HUES64 (cell line): ENCODE measurements around the gene SP1.
"Not testable (repeated sequence)": the region's sequence is repeated elsewhere in the genome, so short reads cannot be mapped to it uniquely, and the experiment has no call there.

ENCODE experiments used
- H3K27ac ChIP-seq: 2 replicates; pipeline ENCODE4 v1.7.0; 2013; ENCODE audit warnings: low read depth, low read length, inconsistent platforms
- H3K27me3 ChIP-seq: 2 replicates; pipeline ENCODE4 v1.6.1; 2013; ENCODE audit warnings: mild to moderate bottlenecking, low read length; ENCODE audit not compliant: insufficient read depth
- H3K36me3 ChIP-seq: 2 replicates; pipeline ENCODE4 v1.6.1; 2013; ENCODE audit warnings: mild to moderate bottlenecking, low read length; ENCODE audit not compliant: insufficient read depth
- H3K4me1 ChIP-seq: 2 replicates; pipeline ENCODE4 v1.6.1; 2013; ENCODE audit warnings: mild to moderate bottlenecking, low read length, moderate library complexity; ENCODE audit not compliant: insufficient read depth
- H3K4me3 ChIP-seq: 2 replicates; pipeline ENCODE4 v1.5.1; 2013; ENCODE audit warnings: mild to moderate bottlenecking, low read length, moderate library complexity
- H3K9ac ChIP-seq: 2 replicates; pipeline ENCODE4 v1.6.1; 2013; ENCODE audit warnings: mild to moderate bottlenecking, low read depth, low read length
- H3K9me3 ChIP-seq: 2 replicates; pipeline ENCODE4 v1.6.1; 2013; ENCODE audit warnings: low read depth, low read length; ENCODE audit not compliant: insufficient read depth
- WGBS: fragments of 150-250, 120-280 bp; methylation state at CpG from one replicate; pipeline ENCODE4 v1.1.7; 2013; ENCODE audit warnings: missing lambda C conversion rate; 5-methylcytosine and 5-hydroxymethylcytosine counted together

The SP1 gene

GRCh38 chr12:53361638-53362037 is 18.3 kb upstream of the SP1 start:
- WGBS = 95% methylated on average over 7 of the region's 10 CpGs

DNA sequence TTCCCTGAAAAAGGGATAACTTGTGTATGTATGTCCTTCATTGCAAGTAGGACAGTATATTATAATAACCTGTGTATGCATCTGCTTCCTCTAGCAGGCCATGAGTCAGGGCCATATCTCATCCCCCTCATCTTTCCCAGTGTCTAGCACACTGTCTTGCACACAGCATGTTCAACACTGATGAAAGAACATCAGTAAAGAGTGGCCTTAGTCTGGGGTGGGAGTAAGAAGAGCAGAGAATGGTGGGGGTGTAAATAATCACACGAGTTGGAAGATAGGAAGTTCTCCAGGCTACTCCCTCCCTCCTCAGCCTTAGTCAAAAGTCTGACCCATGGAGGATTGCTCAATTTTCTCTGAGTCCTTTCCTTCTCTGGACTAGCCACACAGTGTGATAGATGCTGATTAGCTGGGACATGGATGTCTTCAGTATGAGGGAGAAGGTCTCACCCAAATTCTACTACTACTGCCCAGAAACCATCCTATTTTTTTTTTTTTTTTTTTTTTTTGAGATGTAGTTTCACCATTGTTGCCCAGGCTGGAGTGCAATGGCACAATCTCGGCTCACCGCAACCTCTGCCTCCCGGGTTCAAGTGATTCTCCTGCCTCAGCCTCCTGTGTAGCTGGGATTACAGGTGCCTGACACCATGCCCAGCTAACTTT is 14.6 kb upstream of the SP1 start:
- WGBS = 98% methylated on average over 4 of the region's 4 CpGs
- Histone ChIP-seq H3K27ac (no peak overlapping the region), H3K4me1 (peaks cover 3% of the 10 kb centered on the region; the same call in 1 of the 2 replicates)

More at GRCh38 chr12:53361638-53362037, 18.3 kb upstream of the SP1 start:
- H3K27me3 ChIP-seq, H3K4me1 ChIP-seq, H3K9ac ChIP-seq, H3K4me3 ChIP-seq, H3K9me3 ChIP-seq, H3K36me3 ChIP-seq, H3K27ac ChIP-seq: not testable (repeated sequence)

DNA sequence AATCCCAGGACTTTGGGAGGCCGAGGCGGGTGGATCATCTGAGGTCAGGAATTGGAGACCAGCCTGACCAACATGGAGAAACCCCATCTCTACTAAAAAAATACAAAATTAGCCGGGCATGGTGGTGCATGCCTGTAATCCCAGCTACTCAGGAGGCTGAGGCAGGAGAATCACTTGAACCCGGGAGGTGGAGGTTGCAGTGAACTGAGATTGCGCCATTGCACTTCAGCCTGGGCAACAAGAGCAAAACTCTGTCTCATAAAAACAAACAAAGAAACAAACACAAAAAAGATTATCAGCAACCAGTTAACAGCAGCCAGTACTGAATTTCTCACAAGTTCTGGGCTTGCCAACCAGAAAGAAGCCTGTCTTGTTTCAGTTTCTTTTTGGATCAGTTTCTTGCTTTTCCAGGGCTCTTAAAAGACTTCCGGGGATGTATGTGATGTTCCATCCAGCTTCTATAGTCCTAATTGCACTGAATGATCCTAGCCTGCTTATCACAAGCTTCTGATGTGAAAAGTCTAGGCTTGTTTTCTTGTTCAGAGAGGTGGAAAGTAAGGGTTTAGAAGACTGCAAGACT is 6.3 kb upstream of the SP1 start:
- not testable (repeated sequence) for H3K9me3 ChIP-seq, H3K4me3 ChIP-seq, H3K9ac ChIP-seq, H3K27ac ChIP-seq, H3K36me3 ChIP-seq, H3K27me3 ChIP-seq
- H3K4me1 ChIP-seq = peaks cover 18% of the 10 kb centered on the region
- WGBS = 93% methylated on average over 6 of the region's 6 CpGs

More for the DNA sequence above, 14.6 kb upstream of the SP1 start:
- H3K9ac ChIP-seq = no peak overlapping the region
- H3K4me3 ChIP-seq = no peak overlapping the region
- H3K27me3 ChIP-seq = no peaks in the 10 kb centered on the region
- no peaks in the 10 kb centered on the region for H3K9me3 ChIP-seq
- no peaks in the 10 kb centered on the region for H3K36me3 ChIP-seq

GRCh38 chr12:53374277-53374676 is 5.7 kb upstream of the SP1 start:
- H3K36me3 ChIP-seq, H3K27ac ChIP-seq, H3K27me3 ChIP-seq, H3K9ac ChIP-seq, H3K4me3 ChIP-seq, H3K9me3 ChIP-seq: not testable (repeated sequence)
- WGBS = 87% methylated on average over 14 of the region's 14 CpGs
- peaks cover 24% of the 10 kb centered on the region for H3K4me1 ChIP-seq

GRCh38 chr12:53376747-53377146 is 3.2 kb upstream of the SP1 start:
- Histone ChIP-seq H3K27ac (no peak overlapping the region), H3K27me3 (no peaks in the 10 kb centered on the region)

GRCh38 chr12:53378222-53378621 is 1.8 kb upstream of the SP1 start:
- Histone ChIP-seq H3K36me3 (peaks cover 17% of the 10 kb centered on the region), H3K4me1 (peaks cover 17% of the 10 kb centered on the region), H3K27me3 (no peaks in the 10 kb centered on the region), H3K9me3 (no peaks in the 10 kb centered on the region), H3K9ac (peak overlapping the region; percentile 77; the same call in 1 of the 2 replicates), H3K4me3 (0 out of 2 replicates have a peak overlapping the region, but pooled peaks have one; percentile 56), H3K27ac (peak overlapping the region; percentile 94)
- WGBS = 93% methylated on average over 12 of the region's 12 CpGs

More at GRCh38 chr12:53376747-53377146, 3.2 kb upstream of the SP1 start:
- H3K4me3 ChIP-seq = no peak overlapping the region
- H3K4me1 ChIP-seq = peaks cover 24% of the 10 kb centered on the region
- no peak overlapping the region for H3K9ac ChIP-seq
- no CpG with 5 or more reads among the region's 2 CpGs for WGBS
- H3K9me3 ChIP-seq = no peaks in the 10 kb centered on the region
- peaks cover 3% of the 10 kb centered on the region for H3K36me3 ChIP-seq

- peak overlapping the region; percentile 94 for H3K27ac ChIP-seq
- H3K9ac ChIP-seq = peak overlapping the region; percentile 77
- peaks cover 23% of the 10 kb centered on the region for H3K36me3 ChIP-seq
- 22% methylated on average over 23 of the region's 23 CpGs for WGBS
- peak overlapping the region; percentile 56 for H3K4me3 ChIP-seq
- H3K27me3 ChIP-seq = no peaks in the 10 kb centered on the region
- no peaks in the 10 kb centered on the region for H3K9me3 ChIP-seq
- peaks cover 17% of the 10 kb centered on the region for H3K4me1 ChIP-seq
These were observed 1.1 kb upstream of the SP1 start for GRCh38 chr12:53378724-53379388.

DNA sequence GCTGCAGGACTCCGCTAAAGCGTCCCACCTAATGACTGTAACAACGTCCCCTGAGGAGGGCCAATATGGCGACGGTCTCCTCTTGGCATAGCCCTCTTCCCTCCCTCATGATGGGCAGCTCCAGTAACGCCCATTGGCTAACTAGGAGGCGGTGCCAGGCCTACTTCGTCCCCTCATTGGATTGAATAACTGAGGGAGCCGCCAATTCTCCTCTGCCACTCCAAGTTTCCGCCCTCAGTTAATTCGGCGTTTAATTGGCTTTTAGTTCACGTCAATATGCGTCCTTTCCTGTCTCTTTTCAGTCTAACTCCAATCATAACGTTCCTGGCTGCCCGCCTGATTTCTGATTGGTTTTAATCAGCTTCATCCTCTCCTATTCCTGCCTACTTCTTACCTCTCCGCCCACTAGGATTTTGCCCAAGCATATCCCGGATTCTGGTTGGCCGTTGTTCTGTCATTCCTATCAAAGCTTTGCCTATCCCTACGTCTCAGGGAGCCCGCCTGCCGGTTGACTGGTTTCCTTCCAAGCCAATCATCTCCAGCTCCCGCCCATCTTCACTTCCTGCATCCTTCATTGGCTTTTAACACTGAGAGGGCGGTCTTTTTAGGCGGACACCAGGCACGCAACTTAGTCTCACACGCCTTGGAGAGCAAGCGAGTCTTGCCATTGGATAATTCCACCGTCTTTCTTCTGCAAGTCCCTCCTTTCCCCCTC is 430 bp upstream of the SP1 start:
- H3K4me3 ChIP-seq = peak overlapping the region; percentile 56
- peak overlapping the region; percentile 77 for H3K9ac ChIP-seq
- peak overlapping the region; percentile 99 for H3K27ac ChIP-seq
- H3K9me3 ChIP-seq = no peaks in the 10 kb centered on the region
- peaks cover 27% of the 10 kb centered on the region for H3K36me3 ChIP-seq
- H3K27me3 ChIP-seq = no peaks in the 10 kb centered on the region
- under 1% methylated on average over 29 of the region's 29 CpGs for WGBS
- peaks cover 17% of the 10 kb centered on the region for H3K4me1 ChIP-seq

DNA sequence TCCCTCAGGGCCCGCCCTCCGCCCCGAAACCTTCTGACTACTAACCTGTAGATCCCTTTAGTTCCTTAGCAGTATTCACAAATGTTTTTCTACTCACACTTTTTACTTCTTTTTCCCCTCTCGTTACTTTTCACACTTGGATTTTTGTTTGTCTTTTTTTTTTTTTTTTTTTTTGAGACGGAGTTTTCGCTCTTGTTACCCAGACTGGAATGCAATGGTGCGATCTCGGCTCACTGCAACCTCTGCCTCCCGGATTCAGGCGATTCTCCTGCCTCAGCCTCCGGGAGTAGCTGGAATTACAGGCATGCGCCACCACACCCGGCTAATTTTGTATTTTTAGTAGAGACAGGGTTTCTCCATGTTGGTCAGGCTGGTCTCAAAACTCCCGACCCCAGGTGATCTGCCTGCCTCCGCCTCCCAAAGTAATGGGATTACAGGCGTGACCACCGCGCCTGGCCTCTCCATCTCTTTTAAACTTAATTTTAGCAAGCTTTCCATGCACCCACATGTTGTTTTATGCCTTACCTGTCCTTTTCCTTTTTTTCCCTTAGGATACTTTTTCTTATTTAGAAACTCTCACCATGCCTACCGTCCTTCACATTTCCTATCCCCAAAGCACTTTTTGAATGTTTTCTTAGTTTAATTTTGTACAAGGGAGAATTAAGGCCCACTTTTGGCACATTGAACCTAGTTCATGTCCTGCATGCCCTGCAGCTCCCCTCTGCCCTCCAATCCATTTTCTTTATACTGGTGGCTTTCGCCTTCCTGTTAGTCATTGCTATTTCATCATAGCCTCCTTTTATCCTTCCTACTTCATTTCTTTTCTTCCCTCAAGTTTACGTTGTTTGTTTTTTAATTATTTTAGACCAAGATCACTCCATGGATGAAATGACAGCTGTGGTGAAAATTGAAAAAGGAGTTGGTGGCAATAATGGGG is 1.1 kb downstream of the SP1 start:
- Histone ChIP-seq H3K4me3 (peak overlapping the region; percentile 77), H3K4me1 (peaks cover 17% of the 10 kb centered on the region)
- WGBS = 13% methylated on average over 21 of the region's 21 CpGs

More for the DNA sequence above, 1.1 kb downstream of the SP1 start:
- H3K9ac ChIP-seq = peak overlapping the region; percentile 82
- peak overlapping the region; percentile 65 for H3K27ac ChIP-seq
- peaks cover 33% of the 10 kb centered on the region for H3K36me3 ChIP-seq
- no peaks in the 10 kb centered on the region for H3K27me3 ChIP-seq
- H3K9me3 ChIP-seq = no peaks in the 10 kb centered on the region
